ENCODE data around the gene PKD1L1. TPM values are rescaled to one million over a fixed set of nuclear protein-coding genes. Genes with fewer than 3 reads are reported as not detected.

The PKD1L1 gene
- total RNA-seq, 2 donors from 2014 or later, result 0.59 to 40.9 TPM

GRCh38 chr7:47896809-47897423 lies 51.4 kb downstream of the PKD1L1 start:
- H3K9me3 ChIP-seq, result no peaks in the 10 kb centered on the region
- no peaks in the 10 kb centered on the region for H3K36me3 ChIP-seq
- no peak for TF ChIP-seq POLR2A (IDR thresholded peaks at IDR 0.05)
- TF ChIP-seq CTCF (IDR thresholded peaks at IDR 0.05), result no peak
- no peak for TF ChIP-seq POLR2AphosphoS5 (IDR thresholded peaks at IDR 0.05)
- H3K4me1 ChIP-seq (replicated peaks), result no peaks in the 10 kb centered on the region
- 69% methylated on average over 9 of the region's 9 CpGs for WGBS
- intact Hi-C loops (cut with DNase I), result no loop called here
- H3K4me3 ChIP-seq, result no peak overlapping the region
- no peak overlapping the region for H3K27ac ChIP-seq
- no peak for DNase-seq (ENCODE audit: low spot score)
- H3K27me3 ChIP-seq (replicated peaks; ENCODE audit: insufficient read depth), result no peaks in the 10 kb centered on the region

GRCh38 chr7:47895026-47895425 lies 53.2 kb downstream of the PKD1L1 start:
- WGBS, result 93% methylated on average over 2 of the region's 2 CpGs
- no peaks in the 10 kb centered on the region for H3K27me3 ChIP-seq (replicated peaks; ENCODE audit: insufficient read depth)
- H3K4me1 ChIP-seq (replicated peaks), result no peaks in the 10 kb centered on the region
- intact Hi-C loops (cut with DNase I), result no loop called here
- H3K9me3 ChIP-seq, result no peaks in the 10 kb centered on the region
- no peak for TF ChIP-seq CTCF (IDR thresholded peaks at IDR 0.05)
- TF ChIP-seq POLR2A (IDR thresholded peaks at IDR 0.05), result no peak
- TF ChIP-seq POLR2AphosphoS5 (IDR thresholded peaks at IDR 0.05), result no peak
- DNase-seq (ENCODE audit: low spot score), result no peak
- no peaks in the 10 kb centered on the region for H3K36me3 ChIP-seq
- H3K4me3 ChIP-seq, result no peak overlapping the region
- no peak overlapping the region for H3K27ac ChIP-seq

GRCh38 chr7:47893721-47894365 lies 54.4 kb downstream of the PKD1L1 start:
- no peaks in the 10 kb centered on the region for H3K4me1 ChIP-seq (replicated peaks)
- H3K27ac ChIP-seq, result no peak overlapping the region
- 67% methylated on average over 15 of the region's 15 CpGs for WGBS
- intact Hi-C loops (cut with DNase I), result no loop called here
- H3K27me3 ChIP-seq (replicated peaks; ENCODE audit: insufficient read depth), result no peaks in the 10 kb centered on the region
- DNase-seq (ENCODE audit: low spot score), result no peak
- no peak for TF ChIP-seq CTCF (IDR thresholded peaks at IDR 0.05)
- TF ChIP-seq POLR2A (IDR thresholded peaks at IDR 0.05), result no peak
- TF ChIP-seq POLR2AphosphoS5 (IDR thresholded peaks at IDR 0.05), result no peak
- H3K36me3 ChIP-seq, result no peaks in the 10 kb centered on the region
- no peak overlapping the region for H3K4me3 ChIP-seq
- H3K9me3 ChIP-seq, result no peaks in the 10 kb centered on the region

- WGBS, result 71% methylated on average over 10 of the region's 10 CpGs
- Histone ChIP-seq H3K36me3 (no peaks in the 10 kb centered on the region), H3K27me3 (replicated peaks; ENCODE audit: insufficient read depth) (no peaks in the 10 kb centered on the region), H3K4me3 (no peak overlapping the region), H3K9me3 (no peaks in the 10 kb centered on the region), H3K27ac (no peak overlapping the region), H3K4me1 (replicated peaks) (no peaks in the 10 kb centered on the region)
- DNase-seq (ENCODE audit: low spot score), result no peak
- intact Hi-C loops (cut with DNase I), result no loop called here
- TF ChIP-seq POLR2AphosphoS5 (IDR thresholded peaks at IDR 0.05) (no peak), CTCF (IDR thresholded peaks at IDR 0.05) (no peak), POLR2A (IDR thresholded peaks at IDR 0.05) (no peak)
These were observed 55.0 kb downstream of the PKD1L1 start for GRCh38 chr7:47893238-47893637.

GRCh38 chr7:47890606-47891005 lies 57.7 kb downstream of the PKD1L1 start:
- Histone ChIP-seq H3K36me3 (no peaks in the 10 kb centered on the region), H3K27me3 (replicated peaks; ENCODE audit: insufficient read depth) (no peaks in the 10 kb centered on the region), H3K9me3 (no peaks in the 10 kb centered on the region), H3K4me3 (no peak overlapping the region), H3K4me1 (replicated peaks) (no peaks in the 10 kb centered on the region), H3K27ac (no peak overlapping the region)
- TF ChIP-seq CTCF (IDR thresholded peaks at IDR 0.05) (no peak), POLR2A (IDR thresholded peaks at IDR 0.05) (no peak), POLR2AphosphoS5 (IDR thresholded peaks at IDR 0.05) (no peak)
- 97% methylated on average over 8 of the region's 9 CpGs for WGBS
- intact Hi-C loops (cut with DNase I), result no loop called here
- DNase-seq (ENCODE audit: low spot score), result no peak

Measured in prostate gland (tissue), 2 donors.